ENCODE data around the gene GATC.

GATC gene

GRCh38 chr12:120508537-120508936 is 62.3 kb downstream of the GATC start:
- TF ChIP-seq CTCF (IDR thresholded peaks at IDR 0.05; ENCODE audit: extremely low read depth, missing control alignments), result no peak

More at GRCh38 chr12:120508537-120508936, 62.3 kb downstream of the GATC start:
- DNase-seq (ENCODE audit: low spot score), result no peak

All from GM20000 (cell line).